Adrenal gland (tissue), 5 donors: ENCODE data around the gene MAP2K4.

Experiments used
- POLR2A ChIP-seq, 2 donors: fragments of 450-650 bp; IDR thresholded peaks; one replicate each; pipeline ENCODE4 v1.6.1; 2017; ENCODE audit warnings: antibody characterized with exemption in 2 of 2, mild to moderate bottlenecking in 2 of 2, moderate library complexity in 1 of 2
- TF ChIP-seq, protein P1 (sequence below), 6 experiments: fragments of 450-650 bp in 4 of 6; fragments of 200-600 bp in 2 of 6; sonication (generic) in 1 of 6; IDR thresholded peaks; 1 replicate in 5 of 6; 2 replicates in 1 of 6; pipeline versions ENCODE4 v1.5.1 to v1.8.0; 2016 to 2021; ENCODE audit warnings: antibody characterized with exemption in 6 of 6, mild to moderate bottlenecking in 2 of 6, moderate library complexity in 1 of 6
- donor health status: DM: no; HTN: no; CAD: no.

DNA sequence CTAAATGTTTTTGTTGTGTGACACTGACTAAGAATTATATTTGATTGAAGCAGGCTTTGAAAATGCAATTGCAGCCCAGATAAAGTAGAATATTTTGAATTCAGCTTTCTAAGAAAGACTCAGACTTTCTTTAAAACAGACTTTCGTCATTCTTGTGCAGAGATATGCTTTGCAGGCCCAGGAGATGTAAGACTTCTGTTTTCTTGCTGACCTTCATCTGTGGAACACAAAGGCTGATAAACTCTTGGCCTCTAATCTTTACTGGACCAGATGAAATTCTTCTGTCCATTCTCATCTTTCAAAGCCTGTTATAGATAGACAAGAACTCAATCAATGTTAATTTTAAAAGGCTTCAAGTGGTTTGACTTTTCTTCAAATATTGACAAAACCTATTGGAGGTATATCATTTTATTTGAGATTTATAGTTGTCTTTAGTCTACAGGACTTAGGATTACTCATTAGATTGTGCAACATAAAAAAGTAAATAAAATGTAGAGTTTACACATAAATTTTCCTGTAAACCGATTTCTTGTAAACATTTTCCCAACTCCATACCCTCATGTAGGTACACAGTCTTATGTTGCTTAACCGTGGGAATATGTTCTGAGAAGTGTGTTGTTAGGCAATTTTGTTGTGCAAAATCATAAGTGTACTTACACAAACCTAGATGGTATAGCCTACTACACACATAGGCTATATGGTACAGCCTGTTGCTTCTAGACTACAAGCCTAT lies 94.2 kb downstream of the MAP2K4 start:
- TF ChIP-seq, protein P1, sequence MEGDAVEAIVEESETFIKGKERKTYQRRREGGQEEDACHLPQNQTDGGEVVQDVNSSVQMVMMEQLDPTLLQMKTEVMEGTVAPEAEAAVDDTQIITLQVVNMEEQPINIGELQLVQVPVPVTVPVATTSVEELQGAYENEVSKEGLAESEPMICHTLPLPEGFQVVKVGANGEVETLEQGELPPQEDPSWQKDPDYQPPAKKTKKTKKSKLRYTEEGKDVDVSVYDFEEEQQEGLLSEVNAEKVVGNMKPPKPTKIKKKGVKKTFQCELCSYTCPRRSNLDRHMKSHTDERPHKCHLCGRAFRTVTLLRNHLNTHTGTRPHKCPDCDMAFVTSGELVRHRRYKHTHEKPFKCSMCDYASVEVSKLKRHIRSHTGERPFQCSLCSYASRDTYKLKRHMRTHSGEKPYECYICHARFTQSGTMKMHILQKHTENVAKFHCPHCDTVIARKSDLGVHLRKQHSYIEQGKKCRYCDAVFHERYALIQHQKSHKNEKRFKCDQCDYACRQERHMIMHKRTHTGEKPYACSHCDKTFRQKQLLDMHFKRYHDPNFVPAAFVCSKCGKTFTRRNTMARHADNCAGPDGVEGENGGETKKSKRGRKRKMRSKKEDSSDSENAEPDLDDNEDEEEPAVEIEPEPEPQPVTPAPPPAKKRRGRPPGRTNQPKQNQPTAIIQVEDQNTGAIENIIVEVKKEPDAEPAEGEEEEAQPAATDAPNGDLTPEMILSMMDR (IDR thresholded peaks at IDR 0.05) = no peak
- TF ChIP-seq POLR2A (IDR thresholded peaks at IDR 0.05) = no peak
